ENCODE measurements around the gene CSTF1. TPM values are rescaled to one million over a fixed set of nuclear protein-coding genes. Genes with fewer than 3 reads are reported as not detected.

CSTF1 gene
- total RNA-seq, 1 donor from 2014 or later: 38.6 TPM

GRCh38 chr20:56429941-56430340 lies 37.5 kb downstream of the CSTF1 start:
- DNase-seq (ENCODE audit: extremely low spot score, unreplicated experiment): no peak
- peaks cover 13% of the 10 kb centered on the region for H3K4me1 Mint-ChIP-seq (ENCODE audit: unreplicated experiment)
- peaks cover 2% of the 10 kb centered on the region for H3K27me3 Mint-ChIP-seq (ENCODE audit: unreplicated experiment)
- H3K27ac Mint-ChIP-seq (ENCODE audit: unreplicated experiment): no peak overlapping the region
- no peaks in the 10 kb centered on the region for H3K9me3 Mint-ChIP-seq (ENCODE audit: unreplicated experiment)
- no peaks in the 10 kb centered on the region for H3K36me3 Mint-ChIP-seq (ENCODE audit: unreplicated experiment)
- no peak overlapping the region for H3K4me3 Mint-ChIP-seq (ENCODE audit: unreplicated experiment)
- TF ChIP-seq, protein P1, sequence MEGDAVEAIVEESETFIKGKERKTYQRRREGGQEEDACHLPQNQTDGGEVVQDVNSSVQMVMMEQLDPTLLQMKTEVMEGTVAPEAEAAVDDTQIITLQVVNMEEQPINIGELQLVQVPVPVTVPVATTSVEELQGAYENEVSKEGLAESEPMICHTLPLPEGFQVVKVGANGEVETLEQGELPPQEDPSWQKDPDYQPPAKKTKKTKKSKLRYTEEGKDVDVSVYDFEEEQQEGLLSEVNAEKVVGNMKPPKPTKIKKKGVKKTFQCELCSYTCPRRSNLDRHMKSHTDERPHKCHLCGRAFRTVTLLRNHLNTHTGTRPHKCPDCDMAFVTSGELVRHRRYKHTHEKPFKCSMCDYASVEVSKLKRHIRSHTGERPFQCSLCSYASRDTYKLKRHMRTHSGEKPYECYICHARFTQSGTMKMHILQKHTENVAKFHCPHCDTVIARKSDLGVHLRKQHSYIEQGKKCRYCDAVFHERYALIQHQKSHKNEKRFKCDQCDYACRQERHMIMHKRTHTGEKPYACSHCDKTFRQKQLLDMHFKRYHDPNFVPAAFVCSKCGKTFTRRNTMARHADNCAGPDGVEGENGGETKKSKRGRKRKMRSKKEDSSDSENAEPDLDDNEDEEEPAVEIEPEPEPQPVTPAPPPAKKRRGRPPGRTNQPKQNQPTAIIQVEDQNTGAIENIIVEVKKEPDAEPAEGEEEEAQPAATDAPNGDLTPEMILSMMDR (IDR thresholded peaks at IDR 0.05): no peak

GRCh38 chr20:56430461-56430860 lies 38.0 kb downstream of the CSTF1 start:
- H3K4me1 Mint-ChIP-seq (ENCODE audit: unreplicated experiment): peaks cover 13% of the 10 kb centered on the region
- H3K27me3 Mint-ChIP-seq (ENCODE audit: unreplicated experiment): peaks cover 2% of the 10 kb centered on the region

DNA sequence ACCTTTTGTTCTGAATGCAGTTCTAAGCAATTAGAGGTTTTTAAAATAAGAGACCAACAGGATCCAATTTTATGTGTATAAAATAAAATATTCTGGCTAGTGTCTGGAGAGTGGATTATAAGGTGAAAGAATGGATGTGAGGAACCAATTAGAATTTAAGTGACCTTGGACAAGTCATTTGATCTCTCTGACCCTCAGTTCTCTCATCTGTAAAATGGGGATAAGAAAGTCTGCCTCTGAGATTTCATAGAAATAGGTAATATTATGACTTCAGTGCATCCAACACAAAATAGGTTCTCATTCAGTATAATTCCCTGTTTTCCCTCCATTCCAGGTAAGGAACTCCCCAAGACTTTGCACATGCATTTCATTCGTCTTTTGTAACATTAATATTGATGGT lies 38.5 kb downstream of the CSTF1 start:
- Mint-ChIP-seq H3K4me1 (ENCODE audit: unreplicated experiment) (peaks cover 13% of the 10 kb centered on the region), H3K27me3 (ENCODE audit: unreplicated experiment) (no peaks in the 10 kb centered on the region), H3K36me3 (ENCODE audit: unreplicated experiment) (no peaks in the 10 kb centered on the region), H3K4me3 (ENCODE audit: unreplicated experiment) (no peak overlapping the region), H3K27ac (ENCODE audit: unreplicated experiment) (no peak overlapping the region), H3K9me3 (ENCODE audit: unreplicated experiment) (no peaks in the 10 kb centered on the region)
- no peak for DNase-seq (ENCODE audit: extremely low spot score, unreplicated experiment)
- TF ChIP-seq, protein P1 (IDR thresholded peaks at IDR 0.05): no peak

More at GRCh38 chr20:56430461-56430860, 38.0 kb downstream of the CSTF1 start:
- Mint-ChIP-seq H3K27ac (ENCODE audit: unreplicated experiment) (no peak overlapping the region), H3K36me3 (ENCODE audit: unreplicated experiment) (no peaks in the 10 kb centered on the region), H3K9me3 (ENCODE audit: unreplicated experiment) (no peaks in the 10 kb centered on the region), H3K4me3 (ENCODE audit: unreplicated experiment) (no peak overlapping the region)
- no peak for DNase-seq (ENCODE audit: extremely low spot score, unreplicated experiment)
- TF ChIP-seq, protein P1 (IDR thresholded peaks at IDR 0.05): no peak

- TF ChIP-seq, protein P1 (IDR thresholded peaks at IDR 0.05): no peak
- Mint-ChIP-seq H3K27me3 (ENCODE audit: unreplicated experiment) (no peaks in the 10 kb centered on the region), H3K9me3 (ENCODE audit: unreplicated experiment) (no peaks in the 10 kb centered on the region), H3K36me3 (ENCODE audit: unreplicated experiment) (no peaks in the 10 kb centered on the region), H3K27ac (ENCODE audit: unreplicated experiment) (no peak overlapping the region), H3K4me3 (ENCODE audit: unreplicated experiment) (no peak overlapping the region), H3K4me1 (ENCODE audit: unreplicated experiment) (peaks cover 13% of the 10 kb centered on the region)
- no peak for DNase-seq (ENCODE audit: extremely low spot score, unreplicated experiment)
Measured at GRCh38 chr20:56431471-56431870, 39.0 kb downstream of the CSTF1 start.

- Mint-ChIP-seq H3K4me3 (ENCODE audit: unreplicated experiment) (no peak overlapping the region), H3K27me3 (ENCODE audit: unreplicated experiment) (no peaks in the 10 kb centered on the region), H3K27ac (ENCODE audit: unreplicated experiment) (no peak overlapping the region), H3K36me3 (ENCODE audit: unreplicated experiment) (no peaks in the 10 kb centered on the region), H3K4me1 (ENCODE audit: unreplicated experiment) (peaks cover 17% of the 10 kb centered on the region), H3K9me3 (ENCODE audit: unreplicated experiment) (no peaks in the 10 kb centered on the region)
- DNase-seq (ENCODE audit: extremely low spot score, unreplicated experiment): no peak
- TF ChIP-seq, protein P1 (IDR thresholded peaks at IDR 0.05): no peak
Measured at GRCh38 chr20:56433221-56433879, 40.9 kb downstream of the CSTF1 start.
